ENCODE measurements around the gene MALSU1. TPM values are rescaled to one million over a fixed set of nuclear protein-coding genes. Genes with fewer than 3 reads are reported as not detected.
"Not testable (repeated sequence)": the region's sequence is repeated elsewhere in the genome, so short reads cannot be mapped to it uniquely, and the experiment has no call there.

The MALSU1 gene
- polyA plus RNA-seq, 1 of the 3 experiments (the other 2 are of a cell fraction) = 102 TPM

- Histone ChIP-seq H3K9me2 (no peaks in the 10 kb centered on the region), H3K4me2 (no peak overlapping the region), H3K27me3 (ENCODE audit: insufficient read depth) (no peaks in the 10 kb centered on the region), H3K79me2 (ENCODE audit: insufficient read depth) (peaks cover 63% of the 10 kb centered on the region), H3K36me3 (replicated peaks in 1 of 2; ENCODE audit: control insufficient read depth in 1 of 2, insufficient read depth in 2 of 2, low read length in 1 of 2) (peaks cover 82 to 99% of the 10 kb centered on the region in 2 experiments), H2AFZ (ENCODE audit: low read depth) (no peak overlapping the region), H3F3A (replicated peaks; ENCODE audit: insufficient read depth) (peaks cover 51% of the 10 kb centered on the region), H3K4me1 (ENCODE audit: control insufficient read depth in 1 of 2, insufficient read depth in 2 of 2, low read depth in 1 of 2, low read length in 1 of 2) (no peaks in the 10 kb centered on the region), H3K27ac (ENCODE audit: low read depth in 2 of 2, low read length in 1 of 2) (no peak overlapping the region), H3K9ac (no peak overlapping the region), H3K4me3 (ENCODE audit: low read depth in 2 of 2, low read length in 1 of 2) (no peak overlapping the region), H3K9me3 (no peaks in the 10 kb centered on the region), H4K20me1 (ENCODE audit: insufficient read depth) (peaks cover 12% of the 10 kb centered on the region)
- WGBS (ENCODE audit: low lambda C conversion rate) = 91% methylated on average over 6 of the region's 6 CpGs
- TF ChIP-seq CTCF (IDR thresholded peaks at IDR 0.05) = no peak
- TF ChIP-seq FOSL2 (IDR thresholded peaks at IDR 0.05; ENCODE audit: borderline replicate concordance, low read depth) = no peak
- TF ChIP-seq NRF1 (IDR thresholded peaks at IDR 0.05; ENCODE audit: low read depth, low read length) = no peak
- no peak for TF ChIP-seq TCF12 (IDR thresholded peaks at IDR 0.05)
- no peak for TF ChIP-seq GATA2 (CRISPR knock-in tag; IDR thresholded peaks at IDR 0.05)
- no peak for TF ChIP-seq SMC3 (IDR thresholded peaks at IDR 0.05; ENCODE audit: low read depth, low read length)
- no peak for TF ChIP-seq NFIC (IDR thresholded peaks at IDR 0.05; ENCODE audit: borderline replicate concordance)
- TF ChIP-seq EZH2phosphoT487 (IDR thresholded peaks at IDR 0.05; ENCODE audit: borderline replicate concordance, low read depth) = no peak
- no peak for TF ChIP-seq REST (IDR thresholded peaks at IDR 0.05; ENCODE audit: low read depth, low read length)
- no peak for TF ChIP-seq TAF1 (IDR thresholded peaks at IDR 0.05; ENCODE audit: borderline replicate concordance, low read depth, low read length)
- no peak for TF ChIP-seq RCOR1 (IDR thresholded peaks at IDR 0.05; ENCODE audit: low read length)
- no peak for TF ChIP-seq CHD2 (IDR thresholded peaks at IDR 0.05; ENCODE audit: low read length, partially characterized antibody)
- TF ChIP-seq RAD21 (IDR thresholded peaks at IDR 0.05; ENCODE audit: low read length) = no peak
- TF ChIP-seq EP300 (IDR thresholded peaks at IDR 0.05; ENCODE audit: borderline replicate concordance in 1 of 2, low read depth in 1 of 2, low read length in 1 of 2) = no peak
- no peak for TF ChIP-seq YY1 (IDR thresholded peaks at IDR 0.05; ENCODE audit: low read depth)
- TF ChIP-seq POLR2AphosphoS5 (IDR thresholded peaks at IDR 0.05; ENCODE audit: low read depth, low read length) = no peak
- no peak for TF ChIP-seq JUND (IDR thresholded peaks at IDR 0.05)
- TF ChIP-seq USF1 (IDR thresholded peaks at IDR 0.05; ENCODE audit: borderline replicate concordance, low read depth) = no peak
- no peak for TF ChIP-seq PBX3 (IDR thresholded peaks at IDR 0.05)
- no peak for DNase-seq
- POLR2A ChIA-PET = interaction anchor here (1.3 kb wide), 1 partner anchor 9 kb away, joined by 4 read pairs; the partner anchor contains the start of gene MALSU1
- CTCF ChIA-PET = interaction anchor here (1.7 to 2.8 kb wide), 3 partner anchors 11 to 126 kb away, joined by 4 to 7 read pairs (median 4); no protein-coding TSS in a partner anchor
Measured at GRCh38 chr7:23308754-23309153, 9.6 kb downstream of the MALSU1 start.

- H3K9ac ChIP-seq; H3K4me3 ChIP-seq (ENCODE audit: low read depth in 2 of 2, low read length in 1 of 2); H3K4me1 ChIP-seq (ENCODE audit: control insufficient read depth in 1 of 2, insufficient read depth in 2 of 2, low read depth in 1 of 2, low read length in 1 of 2); H4K20me1 ChIP-seq (ENCODE audit: insufficient read depth); H3K4me2 ChIP-seq; H2AFZ ChIP-seq (ENCODE audit: low read depth); H3K9me2 ChIP-seq; DNase-seq; H3K27me3 ChIP-seq (ENCODE audit: insufficient read depth); H3K9me3 ChIP-seq; H3K27ac ChIP-seq (ENCODE audit: low read depth in 2 of 2, low read length in 1 of 2); POLR2A ChIA-PET: not testable (repeated sequence)
- CTCF ChIA-PET = interaction anchor here (1.3 to 2.2 kb wide), 4 partner anchors 9 to 127 kb away, joined by 4 to 9 read pairs (median 4); no protein-coding TSS in a partner anchor
- H3F3A ChIP-seq (replicated peaks; ENCODE audit: insufficient read depth) = peaks cover 58% of the 10 kb centered on the region
- peaks cover 81 to 92% of the 10 kb centered on the region in 2 experiments for H3K36me3 ChIP-seq (replicated peaks in 1 of 2; ENCODE audit: control insufficient read depth in 1 of 2, insufficient read depth in 2 of 2, low read length in 1 of 2)
- WGBS (ENCODE audit: low lambda C conversion rate) = 79% methylated on average over 2 of the region's 2 CpGs
- H3K79me2 ChIP-seq (ENCODE audit: insufficient read depth) = peaks cover 32% of the 10 kb centered on the region
Measured at GRCh38 chr7:23312141-23312540, 13.0 kb downstream of the MALSU1 start.
